Measurements from ENCODE around the gene CLEC18A. TPM values are rescaled to one million over a fixed set of nuclear protein-coding genes. Genes with fewer than 3 reads are reported as not detected.
"Not testable (repeated sequence)": the region's sequence is repeated elsewhere in the genome, so short reads cannot be mapped to it uniquely, and the experiment has no call there.

The CLEC18A gene
- total RNA-seq, 4 donors from 2014 or later: 0.83 to 9.9 (median 4.9) TPM

- not testable (repeated sequence) for H3K27ac ChIP-seq, H3K4me3 ChIP-seq, H3K4me1 ChIP-seq, DNase-seq, H3K9me3 ChIP-seq, H3K27me3 ChIP-seq
- H3K36me3 ChIP-seq: peaks cover 0 to 36% (median 0%) of the 10 kb centered on the region in 3 donors
Measured at GRCh38 chr16:70008604-70009003, 57.5 kb downstream of the CLEC18A start.

GRCh38 chr16:70010615-70011014 lies 59.5 kb downstream of the CLEC18A start:
- peaks cover 0 to 42% (median 0%) of the 10 kb centered on the region in 3 donors for H3K36me3 ChIP-seq

GRCh38 chr16:70011120-70011519 lies 60.0 kb downstream of the CLEC18A start:
- H3K36me3 ChIP-seq: peaks cover 0 to 47% (median 0%) of the 10 kb centered on the region in 3 donors

More at GRCh38 chr16:70010615-70011014, 59.5 kb downstream of the CLEC18A start:
- H3K27me3 ChIP-seq, H3K27ac ChIP-seq, H3K9me3 ChIP-seq, DNase-seq, H3K4me3 ChIP-seq, H3K4me1 ChIP-seq: not testable (repeated sequence)

DNA sequence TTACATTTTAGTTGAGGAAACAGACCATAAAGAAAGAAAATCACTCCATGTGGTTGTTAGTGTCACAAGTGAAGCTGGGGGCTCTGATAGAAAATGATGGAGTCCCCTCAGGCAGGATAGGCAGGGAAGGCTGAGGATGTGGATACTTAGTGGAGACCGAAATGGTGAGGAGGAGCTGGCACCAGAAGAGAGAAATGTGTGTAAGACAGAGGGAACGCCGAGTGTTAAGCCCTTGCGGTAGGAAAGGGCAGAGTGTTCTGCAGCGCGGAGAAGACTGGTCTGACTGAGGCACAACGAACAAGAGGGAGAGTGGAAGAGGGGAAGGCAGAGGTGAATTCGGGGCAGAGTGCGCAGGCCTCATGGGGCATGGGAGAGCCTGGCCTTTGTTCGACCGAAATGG lies 61.2 kb downstream of the CLEC18A start:
- not testable (repeated sequence) for H3K27ac ChIP-seq, H3K4me3 ChIP-seq, H3K27me3 ChIP-seq, H3K9me3 ChIP-seq, H3K4me1 ChIP-seq, DNase-seq
- peaks cover 0 to 57% (median 0%) of the 10 kb centered on the region in 3 donors for H3K36me3 ChIP-seq

More at GRCh38 chr16:70011120-70011519, 60.0 kb downstream of the CLEC18A start:
- not testable (repeated sequence) for H3K27ac ChIP-seq, H3K4me1 ChIP-seq, H3K27me3 ChIP-seq, H3K4me3 ChIP-seq, H3K9me3 ChIP-seq, DNase-seq

GRCh38 chr16:70012951-70013350 lies 61.8 kb downstream of the CLEC18A start:
- H3K9me3 ChIP-seq, H3K4me1 ChIP-seq, H3K27me3 ChIP-seq, H3K4me3 ChIP-seq, H3K27ac ChIP-seq, DNase-seq: not testable (repeated sequence)
- peaks cover 0 to 63% (median 0%) of the 10 kb centered on the region in 3 donors for H3K36me3 ChIP-seq

Small RNA genes within 50 kb of the gene (small RNA-seq; reads per million reads assigned to genes)
- gene AC026468.1: 0 reads per million in 2 donors
- gene MIR140: 101 to 314 reads per million in 2 donors

Other genes starting within 250 kb of the CLEC18A start
- gene NQO1, start 224.8 kb upstream of the CLEC18A start, total RNA-seq: 100 to 1,000 TPM in 3 of 4 donors, 10 to 100 TPM in 1; 42.4 to 311 (median 144) TPM
- gene NOB1, start 196.4 kb upstream of the CLEC18A start, total RNA-seq: 10 to 100 TPM; 13.5 to 37.1 (median 27.7) TPM
- gene WWP2, start 189.0 kb upstream of the CLEC18A start, total RNA-seq: 100 to 1,000 TPM in 3 of 4 donors, 10 to 100 TPM in 1; 93.5 to 199 (median 111) TPM
- gene PDPR, start 163.0 kb downstream of the CLEC18A start, total RNA-seq: 10 to 100 TPM; 30.5 to 55.8 (median 35.9) TPM
- gene CLEC18C, start 222.5 kb downstream of the CLEC18A start, total RNA-seq: 1 to 10 TPM in 3 of 4 donors, not detected in 1; 1.0 to 1.9 (median 1.2) TPM